ENCODE results near the gene RAPGEF1. TPM values are rescaled to one million over a fixed set of nuclear protein-coding genes. Genes with fewer than 3 reads are reported as not detected.

RAPGEF1 gene
- total RNA-seq, 2 donors from 2014 or later = 61.2 to 75.0 TPM

Other genes with a start within 250 kb of the RAPGEF1 start
- 10 to 100 TPM; 30.9 to 31.0 TPM for gene POMT1, start 237.2 kb downstream of the RAPGEF1 start, total RNA-seq
- gene UCK1, start 208.8 kb downstream of the RAPGEF1 start, total RNA-seq = 10 to 100 TPM; 22.6 to 29.5 TPM
- 1 to 10 TPM; 3.5 to 4.1 TPM for gene PRRT1B, start 194.6 kb downstream of the RAPGEF1 start, total RNA-seq